Measurements from ENCODE around the gene UNC13C.
"Not testable (repeated sequence)": the region's sequence is repeated elsewhere in the genome, so short reads cannot be mapped to it uniquely, and the experiment has no call there.

Gene UNC13C

GRCh38 chr15:54424171-54424570 lies 445.9 kb downstream of the UNC13C start:
- TF ChIP-seq Cebpa-rat (IDR thresholded peaks at IDR 0.05) = no peak
- no peaks in the 10 kb centered on the region for H3K27me3 ChIP-seq
- no peaks in the 10 kb centered on the region for H3K9me3 ChIP-seq (replicated peaks in 1 of 11)
- H3K9ac ChIP-seq = no peak overlapping the region
- peaks cover 0 to 8% (median 0%) of the 10 kb centered on the region in 10 experiments; a peak in 6 of 20 replicates for H3K4me1 ChIP-seq
- H3K4me3 ChIP-seq = no peak overlapping the region
- H4K20me1 ChIP-seq = no peaks in the 10 kb centered on the region
- H3K27ac ChIP-seq = no peak overlapping the region
- no peak overlapping the region for H3K4me2 ChIP-seq
- no peaks in the 10 kb centered on the region for H3K36me3 ChIP-seq

- Histone ChIP-seq H3K4me3 (no peak overlapping the region), H3K4me2 (no peak overlapping the region), H3K4me1 (no peaks in the 10 kb centered on the region), H3K9me3 (replicated peaks in 1 of 11) (no peaks in the 10 kb centered on the region), H3K9ac (no peak overlapping the region), H4K20me1 (no peaks in the 10 kb centered on the region), H3K36me3 (no peaks in the 10 kb centered on the region), H3K27ac (no peak overlapping the region), H3K27me3 (no peaks in the 10 kb centered on the region)
- TF ChIP-seq Cebpa-rat (IDR thresholded peaks at IDR 0.05) = no peak
Observed at GRCh38 chr15:54428596-54428995, 450.4 kb downstream of the UNC13C start.

GRCh38 chr15:54450288-54450687 lies 472.0 kb downstream of the UNC13C start:
- H3K9ac ChIP-seq, H3K4me3 ChIP-seq, H3K36me3 ChIP-seq, H3K27ac ChIP-seq, H3K4me1 ChIP-seq, H4K20me1 ChIP-seq, H3K27me3 ChIP-seq, H3K4me2 ChIP-seq: not testable (repeated sequence)
- peaks cover 21 to 37% (median 31%) of the 10 kb centered on the region in 11 experiments for H3K9me3 ChIP-seq (replicated peaks in 1 of 11)

DNA sequence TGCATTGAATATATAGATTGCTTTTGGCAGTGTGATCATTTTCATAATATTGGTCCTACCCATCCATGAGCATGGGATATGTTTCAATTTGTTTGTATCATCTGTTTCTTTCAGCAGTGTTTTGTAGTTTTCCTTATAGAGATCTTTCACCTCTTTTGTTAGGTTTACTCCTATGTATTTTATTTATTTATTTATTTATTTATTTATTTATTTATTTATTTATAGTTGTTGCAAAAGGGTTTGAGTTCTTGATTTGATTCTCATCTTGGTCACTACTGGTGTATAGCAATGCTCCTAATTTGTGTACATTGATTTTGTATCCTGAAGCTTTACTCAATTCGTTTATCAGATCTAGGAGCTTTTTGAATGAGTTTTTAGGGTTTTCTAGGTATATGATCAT lies 478.2 kb downstream of the UNC13C start:
- no peak overlapping the region for H3K27ac ChIP-seq

DNA sequence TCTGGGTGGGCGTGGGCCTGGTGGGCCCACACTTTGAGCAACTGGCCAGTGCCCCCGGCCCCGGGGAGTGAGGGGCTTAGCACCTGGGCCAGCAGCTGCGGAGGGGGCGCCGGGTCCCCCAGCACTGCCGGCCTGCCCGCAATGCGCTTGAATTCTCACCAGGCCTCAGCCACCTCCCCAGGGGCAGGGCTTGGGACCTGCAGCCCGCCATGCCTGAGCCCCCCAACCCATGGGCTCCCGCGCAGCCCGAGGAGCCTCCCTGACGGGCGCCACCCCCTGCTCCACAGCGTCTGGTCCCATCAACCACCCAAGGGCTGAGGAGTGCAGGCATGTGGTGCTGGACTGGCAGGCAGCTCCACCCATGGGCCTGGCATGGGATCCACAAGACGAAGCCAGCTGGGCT lies 484.3 kb downstream of the UNC13C start:
- Histone ChIP-seq H3K27ac (no peak overlapping the region), H4K20me1 (no peaks in the 10 kb centered on the region), H3K27me3 (no peaks in the 10 kb centered on the region), H3K9me3 (replicated peaks in 1 of 11) (peaks cover 21 to 32% (median 25%) of the 10 kb centered on the region in 11 experiments), H3K36me3 (no peaks in the 10 kb centered on the region; a peak in 1 of 22 replicates), H3K9ac (no peak overlapping the region), H3K4me2 (no peak overlapping the region), H3K4me1 (no peaks in the 10 kb centered on the region), H3K4me3 (no peak overlapping the region)
- no peak for TF ChIP-seq Cebpa-rat (IDR thresholded peaks at IDR 0.05)

More for the DNA sequence above, 478.2 kb downstream of the UNC13C start:
- Histone ChIP-seq H3K27me3 (no peaks in the 10 kb centered on the region), H3K4me1 (no peaks in the 10 kb centered on the region), H3K4me3 (no peak overlapping the region), H3K4me2 (no peak overlapping the region), H3K36me3 (no peaks in the 10 kb centered on the region), H4K20me1 (no peaks in the 10 kb centered on the region), H3K9ac (no peak overlapping the region), H3K9me3 (replicated peaks in 1 of 11) (peaks cover 19 to 37% (median 28%) of the 10 kb centered on the region in 11 experiments)
- TF ChIP-seq Cebpa-rat (IDR thresholded peaks at IDR 0.05) = no peak

DNA sequence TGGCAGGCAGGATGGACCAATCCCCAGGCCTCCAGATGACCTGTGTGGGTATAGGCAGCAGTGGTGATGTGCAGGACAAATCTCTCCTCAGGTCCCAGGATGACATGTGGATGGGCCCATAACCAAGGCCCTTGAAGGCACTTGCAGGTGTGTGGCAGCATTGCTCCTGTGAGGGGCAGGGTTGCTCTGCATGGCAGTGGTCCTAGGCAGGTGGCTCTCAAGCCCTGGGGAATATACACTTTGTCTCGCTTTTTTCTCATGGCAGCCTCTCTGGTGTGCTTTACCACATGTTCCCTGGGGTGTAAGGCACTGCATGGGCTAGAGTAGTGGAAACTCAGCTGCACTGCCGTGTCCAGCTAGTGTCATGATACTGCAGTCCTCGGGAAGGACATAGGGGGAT lies 503.6 kb downstream of the UNC13C start:
- Histone ChIP-seq H3K4me1 (peaks cover 0 to 4% (median 0%) of the 10 kb centered on the region in 10 experiments; a peak in 1 of 20 replicates), H3K27ac (no peak overlapping the region), H3K27me3 (no peaks in the 10 kb centered on the region), H3K9ac (no peak overlapping the region), H3K4me3 (no peak overlapping the region), H3K4me2 (no peak overlapping the region), H4K20me1 (no peaks in the 10 kb centered on the region), H3K36me3 (no peaks in the 10 kb centered on the region), H3K9me3 (replicated peaks in 1 of 11) (peaks cover 0 to 4% (median 0%) of the 10 kb centered on the region in 11 experiments; a peak in 2 of 22 replicates)
- TF ChIP-seq Cebpa-rat (IDR thresholded peaks at IDR 0.05) = no peak

DNA sequence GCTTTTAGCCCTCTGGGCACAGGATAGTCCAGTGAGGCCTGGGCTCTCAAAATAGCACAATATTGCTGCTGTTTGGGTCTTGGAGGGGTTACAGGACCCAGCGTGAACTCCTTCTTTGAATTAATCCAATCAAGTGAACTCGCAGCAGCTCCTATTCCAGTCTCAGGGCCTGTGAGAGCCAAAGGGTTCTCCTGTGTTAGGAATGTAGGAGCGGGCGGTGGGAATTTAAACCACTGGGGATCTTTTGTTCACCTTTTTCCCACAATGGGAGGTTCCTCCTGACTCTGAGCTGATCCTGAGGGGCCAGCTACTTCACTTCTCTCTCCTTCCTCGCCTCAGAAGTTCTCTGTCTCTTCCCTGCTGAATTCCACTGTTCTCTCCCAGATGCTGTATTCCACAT lies 504.0 kb downstream of the UNC13C start:
- Histone ChIP-seq H3K36me3 (no peaks in the 10 kb centered on the region), H3K9ac (no peak overlapping the region), H3K4me1 (peaks cover 0 to 4% (median 0%) of the 10 kb centered on the region in 10 experiments; a peak in 1 of 20 replicates), H4K20me1 (no peaks in the 10 kb centered on the region), H3K27ac (no peak overlapping the region), H3K4me3 (no peak overlapping the region), H3K27me3 (no peaks in the 10 kb centered on the region), H3K9me3 (replicated peaks in 1 of 11) (peaks cover 0 to 4% (median 0%) of the 10 kb centered on the region in 11 experiments; a peak in 2 of 22 replicates), H3K4me2 (no peak overlapping the region)
- no peak for TF ChIP-seq Cebpa-rat (IDR thresholded peaks at IDR 0.05)

GRCh38 chr15:54500330-54500729 lies 522.1 kb downstream of the UNC13C start:
- Histone ChIP-seq H3K27ac (no peak overlapping the region), H3K36me3 (no peaks in the 10 kb centered on the region), H3K4me2 (no peak overlapping the region)

DNA sequence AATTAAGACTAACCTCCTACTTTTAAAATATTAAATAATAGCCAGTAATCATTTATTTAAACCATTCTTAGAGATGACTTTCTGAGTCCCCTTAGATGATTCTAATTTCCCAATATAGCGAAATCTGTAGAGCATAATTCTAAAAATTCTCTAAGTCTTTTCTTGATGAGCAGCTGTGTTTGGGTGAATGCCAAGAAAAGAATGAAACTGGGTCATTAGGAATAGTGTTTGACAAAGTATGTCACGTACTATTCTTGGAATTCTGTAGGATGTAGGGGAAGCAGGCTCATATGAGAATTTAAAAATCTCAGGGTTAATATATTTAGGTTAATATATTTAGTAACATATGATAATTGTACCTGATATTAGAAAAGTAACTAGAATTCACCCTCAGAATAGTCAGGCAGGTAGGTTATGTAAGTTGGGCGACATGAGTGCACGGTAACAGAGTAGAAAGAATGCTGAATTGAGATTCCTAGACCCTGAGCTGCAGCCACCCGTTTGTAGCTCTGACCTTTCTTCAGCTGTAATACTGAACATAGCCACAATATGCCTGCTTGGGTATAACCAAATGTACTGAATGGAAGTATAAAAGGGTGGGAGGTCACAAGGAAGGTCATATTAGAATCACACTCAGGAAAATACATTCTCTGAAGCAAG lies 524.3 kb downstream of the UNC13C start:
- H3K36me3 ChIP-seq = no peaks in the 10 kb centered on the region
- H3K9ac ChIP-seq = no peak overlapping the region
- H3K9me3 ChIP-seq (replicated peaks in 1 of 11) = no peaks in the 10 kb centered on the region
- no peak overlapping the region for H3K4me2 ChIP-seq
- H3K4me3 ChIP-seq = no peak overlapping the region
- no peaks in the 10 kb centered on the region for H3K4me1 ChIP-seq
- no peaks in the 10 kb centered on the region for H3K27me3 ChIP-seq
- no peak overlapping the region for H3K27ac ChIP-seq
- TF ChIP-seq Cebpa-rat (IDR thresholded peaks at IDR 0.05) = no peak
- no peaks in the 10 kb centered on the region for H4K20me1 ChIP-seq

More at GRCh38 chr15:54500330-54500729, 522.1 kb downstream of the UNC13C start:
- no peaks in the 10 kb centered on the region for H4K20me1 ChIP-seq
- H3K9ac ChIP-seq = no peak overlapping the region
- no peaks in the 10 kb centered on the region for H3K27me3 ChIP-seq
- H3K4me1 ChIP-seq = no peaks in the 10 kb centered on the region
- H3K9me3 ChIP-seq (replicated peaks in 1 of 11) = no peaks in the 10 kb centered on the region
- no peak overlapping the region for H3K4me3 ChIP-seq
- no peak for TF ChIP-seq Cebpa-rat (IDR thresholded peaks at IDR 0.05)

DNA sequence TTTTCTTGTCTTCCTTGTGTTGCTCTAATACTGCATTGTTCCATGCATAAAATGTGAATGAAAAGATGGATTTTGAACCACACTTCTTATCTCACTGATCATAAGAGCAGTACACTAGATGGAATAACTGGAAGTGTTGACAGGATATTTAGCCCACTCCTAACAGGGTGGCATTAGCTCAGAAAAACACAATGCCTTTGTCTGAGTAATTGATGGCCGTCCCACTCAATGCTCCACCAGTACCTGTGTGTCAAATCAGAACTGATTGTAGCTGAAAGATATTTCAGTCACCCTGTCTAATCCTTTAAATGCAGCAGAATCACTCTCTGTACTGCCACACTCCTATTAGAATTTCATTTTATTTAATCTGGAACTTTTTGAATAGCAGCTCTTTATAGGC lies 526.5 kb downstream of the UNC13C start:
- H3K9me3 ChIP-seq (replicated peaks in 1 of 11) = no peaks in the 10 kb centered on the region
- H3K9ac ChIP-seq = no peak overlapping the region
- no peaks in the 10 kb centered on the region for H3K36me3 ChIP-seq
- no peaks in the 10 kb centered on the region for H3K4me1 ChIP-seq
- no peak overlapping the region for H3K4me3 ChIP-seq
- no peak overlapping the region for H3K27ac ChIP-seq
- no peak for TF ChIP-seq Cebpa-rat (IDR thresholded peaks at IDR 0.05)
- no peaks in the 10 kb centered on the region for H3K27me3 ChIP-seq
- no peak overlapping the region for H3K4me2 ChIP-seq
- no peaks in the 10 kb centered on the region for H4K20me1 ChIP-seq
